Panc1 (cell line): ENCODE results near the gene IFFO2. TPM values are rescaled to one million over a fixed set of nuclear protein-coding genes. Genes with fewer than 3 reads are reported as not detected.

ENCODE experiments used
- ATAC-seq: fragments of 200-7000 bp; cut with Tn5 transposase; 2 replicates; pipeline ENCODE4 v1.9.1; 2020; ENCODE audit warnings: mild to moderate bottlenecking, moderate library complexity
- BruUV-seq: library from RNA; stranded (reverse); fragments of 400-500 nt; replicated peaks from 2 replicates; lab custom pipeline; 2021; lab: Mats Ljungman, UMichigan
- CTCF ChIA-PET: fragments of 300-600 bp; sonication (Branson Sonifier 250); formaldehyde crosslinking; loops from one replicate; lab custom pipeline; 2022; ENCODE audit warnings: antibody characterized with exemption; lab: Charles Lee
- POLR2A ChIA-PET: fragments of 300-600 bp; sonication (Branson Sonifier 250); formaldehyde crosslinking; loops from one replicate; lab custom pipeline; 2022; ENCODE audit warnings: antibody characterized with exemption; lab: Charles Lee
- DNase-seq: peaks from one replicate; pipeline ENCODE4 v3.0.0-alpha.2; 2010; ENCODE audit warnings: low read depth, low spot score
- H3K27ac ChIP-seq: 2 replicates; pipeline ENCODE4 v1.5.1; 2011; ENCODE audit warnings: mild to moderate bottlenecking, low read length, inconsistent platforms
- H3K27me3 ChIP-seq: fragments of 200-500 bp; sonication (Bioruptor generic); 2 replicates; pipeline ENCODE4 v1.6.0; 2014; ENCODE audit warnings: low read length, inconsistent platforms; ENCODE audit not compliant: control insufficient read depth, insufficient read depth
- H3K36me3 ChIP-seq: fragments of 200-500 bp; sonication (Bioruptor generic); 2 replicates; pipeline ENCODE4 v1.5.1; 2014; ENCODE audit warnings: inconsistent platforms, mild to moderate bottlenecking, low read length, moderate library complexity; ENCODE audit not compliant: control insufficient read depth, insufficient read depth
- H3K4me1 ChIP-seq: 2 replicates; pipeline ENCODE4 v1.5.1; 2011; ENCODE audit warnings: inconsistent platforms, mild to moderate bottlenecking, low read length, moderate library complexity; ENCODE audit not compliant: control insufficient read depth, insufficient read depth
- H3K4me3 ChIP-seq, 2 experiments: 2 replicates each; pipeline ENCODE4 v1.5.1; 2011 to 2012; ENCODE audit warnings: low read depth in 2 of 2, low read length in 2 of 2, mild to moderate bottlenecking in 2 of 2, inconsistent platforms in 1 of 2, moderate library complexity in 1 of 2
- H3K9me3 ChIP-seq: fragments of 200-500 bp; sonication (Bioruptor generic); 2 replicates; pipeline ENCODE4 v1.5.1; 2014; ENCODE audit warnings: low read depth, mild to moderate bottlenecking, inconsistent platforms, low read length, moderate library complexity; ENCODE audit not compliant: control insufficient read depth, insufficient read depth
- POLR2AphosphoS5 ChIP-seq: IDR thresholded peaks from 2 replicates; pipeline ENCODE4 v1.6.1; 2012; ENCODE audit warnings: mild to moderate bottlenecking, low read depth, low read length, moderate library complexity
- SIN3A ChIP-seq: IDR thresholded peaks from 2 replicates; pipeline ENCODE4 v1.6.1; 2012; ENCODE audit warnings: low read depth, mild to moderate bottlenecking, low read length, moderate library complexity, borderline replicate concordance; ENCODE audit not compliant: insufficient read depth
- TCF7L2 ChIP-seq: IDR thresholded peaks from 2 replicates; pipeline ENCODE4 v1.6.1; 2011; ENCODE audit warnings: mild to moderate bottlenecking, low read depth, low read length, inconsistent platforms
- in situ Hi-C: cut with HindIII; loops from 2 replicates; pipeline ENCODE4 v1.10.0; 2016; ENCODE audit warnings: low sequenced_read_pairs, low pct_unique_long_range_greater_than_20kb
- intact Hi-C: fragments of 100-400 bp; cut with micrococcal nuclease; formaldehyde crosslinking; loops from one replicate; pipeline ENCODE4 v1.10.0; 2022; ENCODE audit not compliant: unreplicated experiment
- total RNA-seq: library from RNA; stranded (reverse); gene quantifications from one replicate; pipeline ENCODE4 v1.2.1, GENCODE V29; 2021; ENCODE audit not compliant: unreplicated experiment
- TF ChIP-seq, protein P1 (sequence below): fragments of 450-650 bp; IDR thresholded peaks from 2 replicates; pipeline ENCODE4 v1.5.1; 2017; ENCODE audit warnings: mild to moderate bottlenecking
- TF ChIP-seq, protein P2 (sequence below), 2 experiments: IDR thresholded peaks; 2 replicates each; pipeline ENCODE4 v1.6.1; 2011 to 2012; ENCODE audit warnings: low read depth in 2 of 2, control low read depth in 1 of 2, low read length in 1 of 2, mild to moderate bottlenecking in 1 of 2, moderate library complexity in 1 of 2; ENCODE audit not compliant: insufficient read depth in 1 of 2

The IFFO2 gene
- total RNA-seq, 1 experiment from 2014 or later = 59.4 TPM

DNA sequence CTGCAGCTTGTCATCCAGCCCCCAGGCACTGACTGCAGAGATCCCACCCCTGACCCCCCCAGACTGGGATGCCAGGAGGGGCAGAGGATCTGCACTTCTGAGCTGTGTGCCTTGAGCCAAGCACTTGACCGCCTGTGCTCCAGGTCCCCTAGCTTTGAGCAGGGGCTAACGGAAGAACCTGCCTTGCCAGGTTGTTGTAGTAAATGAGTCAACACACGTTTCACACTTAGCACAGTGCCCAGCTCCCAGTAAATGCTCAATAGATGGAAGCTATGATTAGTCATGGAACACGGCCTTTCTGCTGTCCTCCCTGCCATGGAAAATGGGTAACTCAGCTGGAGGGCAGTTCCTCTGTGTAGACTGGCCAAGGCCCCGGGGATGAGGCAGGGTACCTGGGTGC is 24.1 kb downstream of the IFFO2 start:
- DNase-seq (no peak), ATAC-seq (peak; percentile 43)
- Histone ChIP-seq H3K27ac (peak overlapping the region; percentile 85), H3K4me3 (peak overlapping the region in 1 of 2 experiments; percentile 26; a peak in 2 of 4 replicates), H3K4me1 (peaks cover 99% of the 10 kb centered on the region), H3K27me3 (no peaks in the 10 kb centered on the region), H3K36me3 (no peaks in the 10 kb centered on the region), H3K9me3 (no peaks in the 10 kb centered on the region)
- no peak for TF ChIP-seq TCF7L2
- TF ChIP-seq, protein P1, sequence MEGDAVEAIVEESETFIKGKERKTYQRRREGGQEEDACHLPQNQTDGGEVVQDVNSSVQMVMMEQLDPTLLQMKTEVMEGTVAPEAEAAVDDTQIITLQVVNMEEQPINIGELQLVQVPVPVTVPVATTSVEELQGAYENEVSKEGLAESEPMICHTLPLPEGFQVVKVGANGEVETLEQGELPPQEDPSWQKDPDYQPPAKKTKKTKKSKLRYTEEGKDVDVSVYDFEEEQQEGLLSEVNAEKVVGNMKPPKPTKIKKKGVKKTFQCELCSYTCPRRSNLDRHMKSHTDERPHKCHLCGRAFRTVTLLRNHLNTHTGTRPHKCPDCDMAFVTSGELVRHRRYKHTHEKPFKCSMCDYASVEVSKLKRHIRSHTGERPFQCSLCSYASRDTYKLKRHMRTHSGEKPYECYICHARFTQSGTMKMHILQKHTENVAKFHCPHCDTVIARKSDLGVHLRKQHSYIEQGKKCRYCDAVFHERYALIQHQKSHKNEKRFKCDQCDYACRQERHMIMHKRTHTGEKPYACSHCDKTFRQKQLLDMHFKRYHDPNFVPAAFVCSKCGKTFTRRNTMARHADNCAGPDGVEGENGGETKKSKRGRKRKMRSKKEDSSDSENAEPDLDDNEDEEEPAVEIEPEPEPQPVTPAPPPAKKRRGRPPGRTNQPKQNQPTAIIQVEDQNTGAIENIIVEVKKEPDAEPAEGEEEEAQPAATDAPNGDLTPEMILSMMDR = no peak
- TF ChIP-seq, protein P2, sequence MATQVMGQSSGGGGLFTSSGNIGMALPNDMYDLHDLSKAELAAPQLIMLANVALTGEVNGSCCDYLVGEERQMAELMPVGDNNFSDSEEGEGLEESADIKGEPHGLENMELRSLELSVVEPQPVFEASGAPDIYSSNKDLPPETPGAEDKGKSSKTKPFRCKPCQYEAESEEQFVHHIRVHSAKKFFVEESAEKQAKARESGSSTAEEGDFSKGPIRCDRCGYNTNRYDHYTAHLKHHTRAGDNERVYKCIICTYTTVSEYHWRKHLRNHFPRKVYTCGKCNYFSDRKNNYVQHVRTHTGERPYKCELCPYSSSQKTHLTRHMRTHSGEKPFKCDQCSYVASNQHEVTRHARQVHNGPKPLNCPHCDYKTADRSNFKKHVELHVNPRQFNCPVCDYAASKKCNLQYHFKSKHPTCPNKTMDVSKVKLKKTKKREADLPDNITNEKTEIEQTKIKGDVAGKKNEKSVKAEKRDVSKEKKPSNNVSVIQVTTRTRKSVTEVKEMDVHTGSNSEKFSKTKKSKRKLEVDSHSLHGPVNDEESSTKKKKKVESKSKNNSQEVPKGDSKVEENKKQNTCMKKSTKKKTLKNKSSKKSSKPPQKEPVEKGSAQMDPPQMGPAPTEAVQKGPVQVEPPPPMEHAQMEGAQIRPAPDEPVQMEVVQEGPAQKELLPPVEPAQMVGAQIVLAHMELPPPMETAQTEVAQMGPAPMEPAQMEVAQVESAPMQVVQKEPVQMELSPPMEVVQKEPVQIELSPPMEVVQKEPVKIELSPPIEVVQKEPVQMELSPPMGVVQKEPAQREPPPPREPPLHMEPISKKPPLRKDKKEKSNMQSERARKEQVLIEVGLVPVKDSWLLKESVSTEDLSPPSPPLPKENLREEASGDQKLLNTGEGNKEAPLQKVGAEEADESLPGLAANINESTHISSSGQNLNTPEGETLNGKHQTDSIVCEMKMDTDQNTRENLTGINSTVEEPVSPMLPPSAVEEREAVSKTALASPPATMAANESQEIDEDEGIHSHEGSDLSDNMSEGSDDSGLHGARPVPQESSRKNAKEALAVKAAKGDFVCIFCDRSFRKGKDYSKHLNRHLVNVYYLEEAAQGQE (IDR thresholded peaks at IDR 0.05; ENCODE audit: insufficient read depth in 1 of 2, low read depth in 2 of 2, low read length in 1 of 2) = no peak
- ChIA-PET POLR2A (no interaction called here), CTCF (interaction anchor here (1.0 kb wide), 1 partner anchor 19 kb away, joined by 5 read pairs; no protein-coding TSS in a partner anchor)
- in situ Hi-C loops (no loop called here), intact Hi-C loops (no loop called here)
- BruUV-seq = no TSS peak

DNA sequence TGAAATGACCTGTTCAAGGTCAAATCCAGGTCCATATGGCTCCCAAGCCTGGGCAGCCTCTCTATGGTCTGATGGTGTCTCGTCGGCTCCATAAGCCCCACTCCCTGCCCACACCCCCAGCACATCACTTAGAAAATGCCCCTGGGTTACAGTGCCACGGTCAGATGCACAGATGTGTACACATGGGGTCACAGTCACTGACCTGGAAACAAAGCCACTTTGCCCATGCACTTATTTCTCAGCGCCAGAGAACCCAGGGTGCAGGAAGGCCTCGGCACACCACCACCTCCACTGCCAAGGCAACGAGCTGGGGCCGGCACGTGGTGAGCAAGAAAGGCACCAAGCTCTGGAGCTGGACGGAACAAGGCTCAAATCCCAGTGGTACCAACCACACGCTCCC is 24.7 kb downstream of the IFFO2 start:
- DNase-seq (no peak), ATAC-seq (no peak; the same call in 1 of the 2 replicates)
- TF ChIP-seq TCF7L2 (no peak), SIN3A (no peak)
- no TSS peak for BruUV-seq
- H3K9me3 ChIP-seq = no peaks in the 10 kb centered on the region
- peak overlapping the region in 1 of 2 experiments; percentile 2; a peak in 1 of 4 replicates for H3K4me3 ChIP-seq
- no peaks in the 10 kb centered on the region for H3K27me3 ChIP-seq
- H3K4me1 ChIP-seq = peaks cover 99% of the 10 kb centered on the region
- intact Hi-C loops = no loop called here
- H3K27ac ChIP-seq = peak overlapping the region; percentile 85
- ChIA-PET POLR2A (no interaction called here), CTCF (interaction anchor here (1.0 kb wide), 1 partner anchor 19 kb away, joined by 5 read pairs; no protein-coding TSS in a partner anchor)
- in situ Hi-C loops = no loop called here
- H3K36me3 ChIP-seq = no peaks in the 10 kb centered on the region

DNA sequence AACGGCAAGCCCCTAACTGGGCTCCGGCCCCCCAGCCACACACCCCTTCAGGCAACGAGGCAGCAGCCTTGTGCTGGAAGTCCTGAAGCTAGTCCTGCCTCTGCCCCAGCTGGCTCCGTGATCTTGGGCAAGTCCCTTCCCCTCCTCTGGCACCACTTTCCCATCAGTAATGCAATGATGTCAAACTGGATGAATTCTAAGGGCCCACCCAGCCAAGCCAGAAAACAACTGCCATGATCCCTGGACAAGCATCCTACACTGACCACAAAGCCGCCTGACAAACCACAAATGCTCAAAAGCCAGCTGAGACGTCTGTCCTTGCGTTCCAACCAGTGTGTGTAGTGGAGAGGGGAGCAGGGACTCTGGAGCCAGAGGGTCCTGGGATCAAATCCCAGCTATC is 26.8 kb downstream of the IFFO2 start:
- Histone ChIP-seq H3K36me3 (no peaks in the 10 kb centered on the region), H3K9me3 (no peaks in the 10 kb centered on the region), H3K4me3 (no peak overlapping the region), H3K27ac (peak overlapping the region; percentile 95), H3K27me3 (no peaks in the 10 kb centered on the region), H3K4me1 (peaks cover 86% of the 10 kb centered on the region)
- no peak for ATAC-seq
- no peak for DNase-seq
- TF ChIP-seq TCF7L2 = no peak
- TF ChIP-seq SIN3A = no peak
- TF ChIP-seq, protein P2 (IDR thresholded peaks at IDR 0.05; ENCODE audit: insufficient read depth in 1 of 2, low read depth in 2 of 2, low read length in 1 of 2) = no peak
- no peak for TF ChIP-seq POLR2AphosphoS5
- TF ChIP-seq, protein P1 = no peak
- BruUV-seq = no TSS peak
- intact Hi-C loops (no loop called here), in situ Hi-C loops (no loop called here)
- CTCF ChIA-PET = no interaction called here
- POLR2A ChIA-PET = no interaction called here
